T1000 (cell line): ENCODE measurements around the gene RGS6.
"Not testable (repeated sequence)": the region's sequence is repeated elsewhere in the genome, so short reads cannot be mapped to it uniquely, and the experiment has no call there.

Experiments
- DNase-seq: peaks from one replicate; lab custom pipeline; 2025; ENCODE audit warnings: mixed read lengths; lab: John Stamatoyannopoulos, UW

Gene RGS6

GRCh38 chr14:71932229-71932981 lies at the start of gene RGS6:
Gene RGS6, plus strand, starts transcription at chr14:71932429.
- peak; percentile 7 for DNase-seq

DNA sequence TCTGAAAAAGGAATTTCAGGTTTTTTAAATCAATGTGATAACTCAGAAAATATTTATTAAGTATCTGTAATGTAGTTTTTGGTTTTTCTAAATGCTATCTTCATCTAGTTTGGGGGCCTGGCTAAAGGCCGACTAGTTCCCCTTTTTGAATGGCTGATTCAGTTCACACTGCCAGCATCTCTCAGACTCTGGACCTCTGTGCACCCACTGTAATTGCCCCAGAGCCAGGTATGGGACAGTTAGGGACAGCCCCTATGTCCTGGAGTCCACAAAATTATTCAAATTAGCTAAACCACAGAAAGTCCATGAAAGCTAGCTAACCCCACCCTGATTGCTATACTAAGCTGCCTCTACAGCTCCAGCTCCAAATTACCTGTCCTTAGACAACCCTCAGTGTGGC lies 49.1 kb upstream of the RGS6 start:
- no peak for DNase-seq

DNA sequence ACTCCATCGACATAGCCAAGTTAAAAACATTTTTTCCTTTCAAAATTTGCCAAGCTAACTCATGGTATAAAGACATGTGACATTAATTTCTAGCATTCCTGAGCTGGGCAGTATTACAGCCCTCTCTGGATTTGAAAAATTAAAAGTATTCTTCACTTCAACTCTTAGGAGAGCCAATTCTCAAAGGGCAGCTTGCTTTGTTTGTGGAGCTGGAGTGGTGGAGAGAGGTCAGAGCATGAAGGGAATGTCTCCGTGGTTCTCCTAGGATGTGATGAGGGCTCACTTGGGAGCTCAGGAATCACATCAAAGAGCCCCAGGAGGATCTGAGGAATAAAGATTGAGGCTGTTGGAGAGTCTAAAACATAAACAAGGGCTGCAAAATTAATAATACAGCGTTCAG lies 46.9 kb upstream of the RGS6 start:
- DNase-seq = no peak

DNA sequence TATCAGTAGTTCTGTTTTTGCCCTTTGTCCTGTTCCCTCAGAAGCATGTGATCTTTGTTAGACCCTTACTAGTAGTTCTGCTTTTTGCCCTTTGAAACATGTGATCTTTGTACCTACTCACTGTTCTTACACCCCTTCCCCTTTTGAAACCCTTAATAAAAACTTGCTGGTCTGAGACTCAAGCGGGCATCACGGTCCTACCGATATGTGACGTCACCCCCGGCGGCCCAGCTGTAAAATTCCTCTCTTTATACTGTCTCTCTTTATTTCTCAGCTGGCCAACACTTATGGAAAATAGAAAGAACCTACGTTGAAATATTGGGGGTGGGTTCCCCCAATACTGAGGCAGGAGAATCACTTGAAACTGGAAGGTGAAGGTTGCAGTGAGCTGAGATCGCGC lies 44.4 kb upstream of the RGS6 start:
- not testable (repeated sequence) for DNase-seq

GRCh38 chr14:71890541-71890940 lies 41.7 kb upstream of the RGS6 start:
- DNase-seq = no peak

GRCh38 chr14:71891185-71891584 lies 41.0 kb upstream of the RGS6 start:
- no peak for DNase-seq

DNA sequence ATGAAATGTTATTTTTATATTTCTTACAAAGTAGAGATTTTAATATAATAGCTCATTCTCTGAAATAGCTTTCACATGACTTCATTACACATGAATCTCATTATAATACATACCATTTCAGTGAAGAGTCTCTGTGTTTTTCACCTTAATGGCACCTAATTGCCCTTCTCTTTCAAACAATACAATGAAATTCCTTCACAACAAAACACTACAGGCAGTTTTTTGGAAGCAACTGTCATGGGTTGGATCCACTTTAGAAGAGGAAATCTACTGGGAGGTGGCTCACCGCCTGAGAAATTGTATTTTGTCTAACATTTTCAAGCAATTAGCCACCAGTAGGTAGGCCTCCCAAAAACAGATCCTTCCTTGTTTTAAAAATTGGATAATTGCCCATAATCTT lies 40.3 kb upstream of the RGS6 start:
- DNase-seq = no peak

DNA sequence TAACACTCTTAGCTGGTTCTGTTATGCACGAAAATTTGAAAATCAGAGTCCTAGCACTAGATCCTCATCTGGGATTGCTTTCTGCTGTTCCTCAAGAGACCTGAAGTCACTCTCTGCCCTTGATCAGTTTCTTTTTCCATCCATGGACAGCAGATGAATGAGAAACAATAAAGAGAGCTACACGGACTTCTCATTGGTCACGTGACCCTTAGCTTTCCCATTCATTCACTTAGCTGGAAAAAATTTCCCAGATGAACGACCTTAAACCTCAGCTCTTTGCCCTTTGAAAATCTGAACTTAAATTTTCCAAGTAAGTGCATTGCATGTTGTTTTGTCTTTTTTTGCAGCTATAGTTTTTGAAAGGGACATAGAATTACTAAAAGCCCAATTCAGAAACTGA lies 27.2 kb upstream of the RGS6 start:
- DNase-seq = no peak

DNA sequence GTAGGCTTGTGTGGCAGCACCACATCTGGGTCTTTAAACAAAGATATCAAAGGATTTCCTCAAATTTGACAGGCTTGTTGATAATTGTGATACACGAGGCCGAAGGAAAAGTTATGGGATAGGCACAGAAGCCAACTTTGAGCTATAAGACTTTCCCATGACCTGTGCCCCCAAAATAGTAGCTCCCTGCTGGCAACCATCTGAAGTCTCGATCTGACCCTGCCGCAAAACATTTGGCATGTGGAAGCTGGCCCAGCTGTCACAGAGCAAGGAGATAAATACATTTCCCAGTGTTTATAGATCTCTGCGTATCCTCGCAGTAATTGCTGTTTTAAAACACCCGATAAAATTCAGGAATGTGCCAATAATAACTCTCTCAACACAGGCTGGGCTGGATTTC lies 26.4 kb upstream of the RGS6 start:
- no peak for DNase-seq

DNA sequence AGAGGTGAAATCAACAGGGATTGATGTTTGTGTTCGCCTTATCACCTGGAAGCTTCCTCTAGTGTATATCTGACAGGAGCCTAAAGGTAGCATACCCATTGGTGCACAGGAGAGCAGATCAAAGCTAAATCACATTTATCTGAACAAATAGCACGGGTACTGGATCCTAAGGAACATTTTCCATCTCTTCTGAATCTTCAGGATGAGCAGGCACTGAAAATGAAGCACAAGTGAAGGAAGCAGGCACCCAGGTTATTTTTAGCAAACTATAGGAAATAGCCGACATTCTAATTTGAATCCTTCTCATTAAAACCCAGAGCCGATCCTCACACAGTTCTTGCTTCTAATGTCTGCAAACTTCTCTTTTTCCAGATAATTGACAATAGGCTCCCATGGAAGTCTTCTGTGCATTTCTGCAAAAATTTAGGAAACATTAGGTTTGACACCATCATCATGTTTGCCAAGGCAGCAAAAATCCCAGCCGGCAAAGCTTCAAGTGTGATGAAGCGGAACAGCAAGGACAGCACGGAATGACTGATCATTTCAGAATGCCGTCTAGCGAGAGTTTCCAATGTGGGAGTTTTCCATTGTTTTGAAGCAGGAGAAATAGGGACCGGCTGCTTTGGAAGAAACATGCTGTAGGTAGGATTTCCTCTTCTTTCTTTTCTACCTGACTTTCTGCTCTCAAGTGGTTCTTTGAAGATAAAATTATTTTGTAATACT lies 24.3 kb upstream of the RGS6 start:
- DNase-seq = no peak

GRCh38 chr14:71911669-71912068 lies 20.6 kb upstream of the RGS6 start:
- no peak for DNase-seq

- DNase-seq = no peak
Measured at GRCh38 chr14:71913342-71913741, 18.9 kb upstream of the RGS6 start.

DNA sequence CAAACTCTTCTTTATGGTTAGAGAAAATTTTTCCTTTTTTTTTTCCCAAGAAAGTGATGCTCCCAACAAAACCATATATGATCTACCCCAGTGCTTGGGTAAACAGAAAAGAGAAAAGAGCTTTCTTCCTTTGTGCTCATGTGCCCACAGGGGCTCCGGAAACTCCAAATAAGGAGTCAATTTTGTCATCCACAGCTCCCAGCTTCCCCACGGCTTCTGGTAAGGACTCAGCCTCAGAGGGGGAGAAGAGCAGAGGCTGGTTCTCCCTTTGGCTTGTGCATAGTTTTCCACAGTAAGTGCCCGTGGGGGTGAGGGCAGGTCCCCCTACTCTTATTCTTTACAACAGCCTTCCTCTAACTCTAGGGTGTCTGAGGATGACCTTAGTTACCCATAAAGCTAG lies 13.3 kb upstream of the RGS6 start:
- no peak for DNase-seq

- no peak for DNase-seq
Measured at GRCh38 chr14:71923513-71923912, 8.7 kb upstream of the RGS6 start.

GRCh38 chr14:71931492-71932228 lies 569 bp upstream of the RGS6 start:
- no peak for DNase-seq

- DNase-seq = no peak
Measured at GRCh38 chr14:71933001-71933587, 865 bp downstream of the RGS6 start.

DNA sequence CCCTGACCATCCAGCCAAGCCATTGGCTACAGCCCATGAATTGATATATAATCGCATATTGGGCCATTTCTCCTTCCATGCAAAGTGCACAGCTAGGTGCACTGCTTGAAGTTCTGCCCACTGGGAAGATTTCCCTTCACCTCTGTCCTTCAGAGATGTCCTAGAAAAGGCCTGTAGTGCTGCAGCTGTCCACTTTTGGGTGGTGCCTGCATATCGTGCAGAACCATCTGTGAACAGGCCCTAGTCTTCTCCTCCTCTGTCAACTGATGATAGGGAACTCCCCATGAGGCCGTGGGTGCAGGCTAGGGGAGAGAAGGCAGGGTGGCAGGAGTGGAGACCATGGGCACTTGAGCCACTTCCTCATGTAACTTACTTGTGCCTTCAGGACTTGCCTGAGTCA lies 6.0 kb downstream of the RGS6 start:
- DNase-seq = not testable (repeated sequence)

- DNase-seq = not testable (repeated sequence)
Measured at GRCh38 chr14:71939344-71939743, 7.1 kb downstream of the RGS6 start.

GRCh38 chr14:71940500-71940899 lies 8.3 kb downstream of the RGS6 start:
- not testable (repeated sequence) for DNase-seq

- DNase-seq = not testable (repeated sequence)
Measured at GRCh38 chr14:71941616-71942015, 9.4 kb downstream of the RGS6 start.

DNA sequence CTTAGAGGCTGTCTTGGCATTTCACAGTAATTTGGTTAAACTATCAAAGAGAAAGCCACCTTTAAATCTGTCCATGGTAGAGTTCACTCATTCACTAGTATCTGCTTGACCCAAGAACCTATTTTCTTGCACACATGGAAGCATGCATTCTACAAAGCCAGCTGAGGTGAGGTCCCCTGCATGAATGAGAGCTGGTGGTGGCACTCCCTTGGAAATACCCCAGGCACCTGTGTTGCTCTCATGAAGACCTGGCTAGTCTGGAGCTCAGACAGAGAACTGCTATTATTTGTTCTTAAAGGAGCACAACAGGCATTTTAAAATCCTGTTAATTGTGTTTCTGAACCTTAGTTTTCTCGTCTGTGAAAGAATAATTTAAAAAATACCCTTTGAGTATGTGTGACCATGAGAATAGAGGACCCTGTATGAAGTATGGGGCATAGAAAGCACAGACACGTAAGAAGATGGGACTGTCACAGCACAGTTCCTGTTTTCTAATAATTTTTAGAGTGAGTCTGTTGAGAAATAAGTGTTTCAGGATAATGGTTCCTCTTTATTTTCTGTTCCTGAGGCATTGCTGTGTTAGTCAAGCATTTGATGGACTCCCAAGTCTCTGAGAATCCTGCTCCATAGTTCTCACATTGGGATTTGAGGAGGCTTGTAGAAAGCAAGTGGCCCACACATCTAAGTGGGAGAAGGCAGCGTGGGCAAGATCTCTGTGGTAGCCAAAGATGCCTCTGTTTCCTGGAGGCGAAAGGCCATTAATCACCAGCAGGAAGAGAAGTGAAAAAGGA lies 10.9 kb downstream of the RGS6 start:
- DNase-seq = no peak

- DNase-seq = no peak
Measured at GRCh38 chr14:71943695-71944018, 11.4 kb downstream of the RGS6 start.
